K562 (cell line): ENCODE results near the gene ENKUR. TPM values are rescaled to one million over a fixed set of nuclear protein-coding genes. Genes with fewer than 3 reads are reported as not detected.

Experiments
- ARID1B ChIP-seq: fragments of 450-650 bp; IDR thresholded peaks from 2 replicates; pipeline ENCODE4 v1.6.1; 2016; ENCODE audit warnings: antibody characterized with exemption, mild to moderate bottlenecking, inconsistent platforms
- ARNT ChIP-seq, 2 experiments: fragments of 450-650 bp; IDR thresholded peaks; 2 replicates each; pipeline ENCODE4 v1.6.1; 2016; ENCODE audit warnings: mild to moderate bottlenecking in 1 of 2
- BCLAF1 ChIP-seq, 2 experiments: fragments of 450-650 bp in 1 of 2; IDR thresholded peaks; 2 replicates each; pipeline ENCODE4 v1.6.1; 2011 to 2017; ENCODE audit warnings: low read depth in 2 of 2, antibody characterized with exemption in 1 of 2, borderline replicate concordance in 1 of 2, low read length in 1 of 2, mild to moderate bottlenecking in 1 of 2, mixed read lengths in 1 of 2; ENCODE audit not compliant: control insufficient read depth in 1 of 2
- CBX3 ChIP-seq, 2 experiments: IDR thresholded peaks; 1 replicate in 1 of 2; 2 replicates in 1 of 2; pipeline ENCODE4 v1.6.1; 2012; ENCODE audit warnings: inconsistent platforms in 2 of 2, low read length in 2 of 2, borderline replicate concordance in 1 of 2, control low read depth in 1 of 2
- CTBP1 ChIP-seq: fragments of 450-650 bp; IDR thresholded peaks from 2 replicates; pipeline ENCODE4 v1.6.1; 2016; ENCODE audit warnings: borderline replicate concordance
- EP400 ChIP-seq: fragments of 450-650 bp; IDR thresholded peaks from 2 replicates; pipeline ENCODE4 v1.6.1; 2017; ENCODE audit warnings: antibody characterized with exemption, mild to moderate bottlenecking, moderate library complexity
- GTF2E2 ChIP-seq: fragments of 200-800 bp; sonication (Bioruptor generic); IDR thresholded peaks from 2 replicates; pipeline ENCODE4 v1.6.1; 2016; ENCODE audit warnings: missing genetic modification characterization, missing compliant biosample characterization
- HDGF ChIP-seq: fragments of 450-650 bp; IDR thresholded peaks from 2 replicates; pipeline ENCODE4 v1.6.1; 2016
- L3MBTL2 ChIP-seq: fragments of 450-650 bp; IDR thresholded peaks from 2 replicates; pipeline ENCODE4 v1.6.1; 2016; ENCODE audit warnings: mild to moderate bottlenecking, moderate library complexity
- MEIS2 ChIP-seq: fragments of 450-650 bp; IDR thresholded peaks from 2 replicates; pipeline ENCODE4 v1.6.1; 2014; ENCODE audit warnings: mild to moderate bottlenecking; ENCODE audit not compliant: partially characterized antibody
- MTA3 ChIP-seq: fragments of 450-650 bp; formaldehyde crosslinking; IDR thresholded peaks from 2 replicates; pipeline ENCODE4 v1.6.1; 2017; ENCODE audit warnings: mild to moderate bottlenecking, borderline replicate concordance
- NFE2L1 ChIP-seq: fragments of 450-650 bp; IDR thresholded peaks from 2 replicates; pipeline ENCODE4 v1.6.1; 2016; ENCODE audit warnings: missing genetic modification characterization, low read depth, mild to moderate bottlenecking, missing compliant biosample characterization, moderate library complexity, borderline replicate concordance
- NR2C2 ChIP-seq, 2 experiments: fragments of 200-800 bp in 1 of 2; sonication (Bioruptor generic) in 1 of 2; sonication (generic) in 1 of 2; formaldehyde crosslinking in 1 of 2; IDR thresholded peaks; 2 replicates each; pipeline versions ENCODE4 v1.6.1 to v1.8.0; 2016 to 2022; ENCODE audit warnings: mild to moderate bottlenecking in 1 of 2, missing compliant biosample characterization in 1 of 2, missing genetic modification characterization in 1 of 2, missing genetic modification reagents in 1 of 2
- PHF8 ChIP-seq: fragments of 200-600 bp; sonication (generic); IDR thresholded peaks from 2 replicates; pipeline ENCODE4 v1.6.1; 2012; ENCODE audit warnings: mixed run types, mild to moderate bottlenecking, inconsistent platforms, low read length, moderate library complexity, borderline replicate concordance
- RCOR1 ChIP-seq, 2 experiments: IDR thresholded peaks; 2 replicates each; pipeline ENCODE4 v1.6.1; 2012; ENCODE audit warnings: low read depth in 2 of 2, low read length in 2 of 2, borderline replicate concordance in 1 of 2, improper control_type of control experiment in 1 of 2
- SMARCE1 ChIP-seq: fragments of 450-650 bp; IDR thresholded peaks from 2 replicates; pipeline ENCODE4 v1.7.1; 2016; ENCODE audit warnings: mild to moderate bottlenecking
- SRF ChIP-seq, 2 experiments: fragments of 250-450, 450-650 bp in 1 of 2; sonication (Bioruptor Pico) in 1 of 2; sonication (generic) in 1 of 2; formaldehyde crosslinking; IDR thresholded peaks; 2 replicates each; pipeline versions ENCODE4 v1.5.0 to v1.5.1; 2020 to 2022; ENCODE audit warnings: mild to moderate bottlenecking in 1 of 2, missing genetic modification reagents in 1 of 2
- SUPT5H ChIP-seq: fragments of 450-650 bp; IDR thresholded peaks from 2 replicates; pipeline ENCODE4 v1.6.1; 2016
- ZNF174 ChIP-seq: fragments of 250-450 bp; sonication (Bioruptor Pico); IDR thresholded peaks from 2 replicates; pipeline ENCODE4 v1.4.0; 2020; ENCODE audit warnings: mild to moderate bottlenecking
- ZNF175 ChIP-seq: fragments of 200-800 bp; sonication (Bioruptor generic); IDR thresholded peaks from 2 replicates; pipeline ENCODE4 v1.6.1; 2016; ENCODE audit warnings: low read depth, mild to moderate bottlenecking, missing genetic modification characterization, missing compliant biosample characterization
- ZNF395 ChIP-seq: fragments of 200-800 bp; sonication (Bioruptor generic); IDR thresholded peaks from 2 replicates; pipeline ENCODE4 v1.6.1; 2017; ENCODE audit warnings: missing genetic modification characterization, missing compliant biosample characterization
- ZNF561 ChIP-seq: fragments of 450-650 bp; formaldehyde crosslinking; conservative IDR thresholded peaks from 2 replicates; pipeline ENCODE4 v1.4.0; 2020; ENCODE audit warnings: mild to moderate bottlenecking, moderate library complexity
- polyA plus RNA-seq, 8 experiments: library from polyadenylated mRNA; depleted of rRNA in 4 of 8; stranded (reverse) in 5 of 8; unstranded in 3 of 8; fragments of >200 nt; fragmentation: Nextera tagmentation in 2 of 8; fragmentation: Illumina TruSeq in 1 of 8; extraction: Ambion mirVana in 2 of 8; extraction: Trizol in 1 of 8; gene quantifications; 2 replicates each; pipeline versions ENCODE4 v1.2.1 to v1.2.3, GENCODE V29; 2011 to 2014; ENCODE audit warnings: inconsistent platforms in 1 of 8, missing spikeins in 1 of 8
- total RNA-seq, 7 experiments: library from RNA; depleted of rRNA in 6 of 7; stranded (reverse); fragments of >200 nt in 6 of 7; fragmentation: Illumina TruSeq in 2 of 7; extraction: Trizol in 2 of 7; gene quantifications; 2 replicates each; pipeline versions ENCODE4 v1.2.1 to v1.2.3, GENCODE V29; 2011 to 2021; ENCODE audit warnings: low replicate concordance in 1 of 7

ENKUR gene
- total and polyA plus RNA-seq, 9 of the 15 experiments (the other 6 are each of a cell fraction or from before 2014, with no cell fraction given): 0.06 to 0.46 (median 0.20) TPM

- TF ChIP-seq SRF (CRISPR knock-in tag; IDR thresholded peaks at IDR 0.05): peak in 1 of 2 experiments; percentile 3; a peak in 1 of 4 replicates
- TF ChIP-seq L3MBTL2: peak; percentile 70; the same call in 1 of the 2 replicates
- peak; percentile 36; the same call in 1 of the 2 replicates for TF ChIP-seq PHF8
- no peak for TF ChIP-seq NR2C2 (CRISPR knock-in tag; IDR thresholded peaks at IDR 0.05)
- peak; percentile 91 for TF ChIP-seq NR2C2 (tag; IDR thresholded peaks at IDR 0.05)
- 0 out of 2 replicates have a peak, but pooled peaks have one; percentile 53 for TF ChIP-seq ZNF174 (CRISPR knock-in tag)
- TF ChIP-seq MEIS2: peak; percentile 36
- 0 out of 2 replicates have a peak, but pooled peaks have one; percentile 3 for TF ChIP-seq ZNF395 (CRISPR knock-in tag)
- no peak for TF ChIP-seq NFE2L1 (tag)
- TF ChIP-seq RCOR1 (IDR thresholded peaks at IDR 0.05; ENCODE audit: borderline replicate concordance in 1 of 2, low read depth in 2 of 2, low read length in 2 of 2): peak; percentile 4 to 62; a peak in 2 of 4 replicates
- TF ChIP-seq GTF2E2: peak; percentile 87; the same call in 1 of the 2 replicates
- 0 out of 2 replicates have a peak, but pooled peaks have one; percentile 18 for TF ChIP-seq ARID1B
- TF ChIP-seq SUPT5H: peak; percentile 76
- 0 out of 2 replicates have a peak, but pooled peaks have one; percentile 19 for TF ChIP-seq MTA3
- peak in 1 of 2 experiments; percentile 18; a peak in 1 of 3 replicates for TF ChIP-seq CBX3 (IDR thresholded peaks at IDR 0.05; ENCODE audit: borderline replicate concordance in 1 of 2, low read length in 2 of 2)
- TF ChIP-seq SMARCE1: peak; percentile 19; the same call in 1 of the 2 replicates
- TF ChIP-seq CTBP1: peak; percentile 83
- peak; percentile 60 for TF ChIP-seq EP400
- no peak for TF ChIP-seq ARNT (IDR thresholded peaks at IDR 0.05)
- TF ChIP-seq ZNF175 (CRISPR knock-in tag): peak; percentile 30; the same call in 1 of the 2 replicates
- 0 out of 2 replicates have a peak, but pooled peaks have one; percentile 25 for TF ChIP-seq HDGF
- no peak for TF ChIP-seq BCLAF1 (IDR thresholded peaks at IDR 0.05; ENCODE audit: borderline replicate concordance in 1 of 2, control insufficient read depth in 1 of 2, low read depth in 2 of 2, low read length in 1 of 2)
- no peak for TF ChIP-seq ZNF561
Observed at GRCh38 chr10:24951201-24952142, 64.5 kb downstream of the ENKUR start (continued).
